SU-DHL-6 (cell line): ENCODE data around the gene PFDN1.

Experiments used
- EZH2phosphoT487 ChIP-seq: fragments of 200-600 bp; sonication (generic), shearing (Covaris generic); conservative IDR thresholded peaks from 2 replicates; pipeline ENCODE4 v1.6.1; 2018; ENCODE audit warnings: mild to moderate bottlenecking, antibody characterized with exemption, low read length, moderate library complexity, mixed read lengths
- TF ChIP-seq, protein P1 (sequence below): fragments of 200-600 bp; sonication (generic); IDR thresholded peaks from one replicate; pipeline ENCODE4 v1.5.1; 2017; ENCODE audit warnings: antibody characterized with exemption, mild to moderate bottlenecking, low read length, moderate library complexity; ENCODE audit not compliant: insufficient read depth, poor library complexity, severe bottlenecking

DNA sequence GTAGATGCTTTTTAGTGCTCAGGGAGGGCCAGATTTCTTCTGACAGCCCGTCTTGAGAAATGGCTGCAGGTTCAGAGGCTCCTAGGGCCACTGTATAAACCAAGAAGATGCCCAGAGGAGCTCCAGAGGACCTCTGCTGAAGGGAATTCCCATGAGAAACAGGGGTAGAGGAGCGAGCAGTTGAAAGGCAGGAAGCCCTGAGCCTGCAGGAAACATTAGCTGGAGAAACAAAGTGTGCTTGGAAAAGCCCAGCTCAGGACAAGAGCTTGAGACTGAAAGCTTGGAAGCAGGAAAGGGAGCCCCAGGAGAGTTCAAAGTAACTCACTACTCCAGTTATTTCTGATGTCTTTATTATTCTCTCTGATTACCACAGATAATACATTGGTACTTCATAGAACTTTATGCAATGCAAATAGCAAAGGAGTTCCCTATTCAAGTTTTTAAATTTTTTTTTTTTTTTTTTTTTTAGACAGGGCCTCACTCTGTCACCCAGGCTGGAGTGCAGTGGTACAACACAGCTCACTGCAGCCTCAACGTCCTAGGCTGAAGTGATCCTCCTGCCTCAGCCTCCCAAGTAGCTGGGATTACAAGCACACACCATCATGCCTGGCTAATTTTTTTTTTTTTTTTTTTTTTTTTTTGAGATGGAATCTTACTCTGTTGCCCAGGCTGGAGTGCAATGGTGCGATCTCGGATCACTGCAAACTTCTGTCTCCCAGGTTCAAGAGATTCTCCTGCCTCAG lies 27.0 kb upstream of the PFDN1 start:
- TF ChIP-seq, protein P1, sequence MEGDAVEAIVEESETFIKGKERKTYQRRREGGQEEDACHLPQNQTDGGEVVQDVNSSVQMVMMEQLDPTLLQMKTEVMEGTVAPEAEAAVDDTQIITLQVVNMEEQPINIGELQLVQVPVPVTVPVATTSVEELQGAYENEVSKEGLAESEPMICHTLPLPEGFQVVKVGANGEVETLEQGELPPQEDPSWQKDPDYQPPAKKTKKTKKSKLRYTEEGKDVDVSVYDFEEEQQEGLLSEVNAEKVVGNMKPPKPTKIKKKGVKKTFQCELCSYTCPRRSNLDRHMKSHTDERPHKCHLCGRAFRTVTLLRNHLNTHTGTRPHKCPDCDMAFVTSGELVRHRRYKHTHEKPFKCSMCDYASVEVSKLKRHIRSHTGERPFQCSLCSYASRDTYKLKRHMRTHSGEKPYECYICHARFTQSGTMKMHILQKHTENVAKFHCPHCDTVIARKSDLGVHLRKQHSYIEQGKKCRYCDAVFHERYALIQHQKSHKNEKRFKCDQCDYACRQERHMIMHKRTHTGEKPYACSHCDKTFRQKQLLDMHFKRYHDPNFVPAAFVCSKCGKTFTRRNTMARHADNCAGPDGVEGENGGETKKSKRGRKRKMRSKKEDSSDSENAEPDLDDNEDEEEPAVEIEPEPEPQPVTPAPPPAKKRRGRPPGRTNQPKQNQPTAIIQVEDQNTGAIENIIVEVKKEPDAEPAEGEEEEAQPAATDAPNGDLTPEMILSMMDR = no peak
- no peak for TF ChIP-seq EZH2phosphoT487
